ENCODE results near the gene PCDHGC4.

PCDHGC4 gene

DNA sequence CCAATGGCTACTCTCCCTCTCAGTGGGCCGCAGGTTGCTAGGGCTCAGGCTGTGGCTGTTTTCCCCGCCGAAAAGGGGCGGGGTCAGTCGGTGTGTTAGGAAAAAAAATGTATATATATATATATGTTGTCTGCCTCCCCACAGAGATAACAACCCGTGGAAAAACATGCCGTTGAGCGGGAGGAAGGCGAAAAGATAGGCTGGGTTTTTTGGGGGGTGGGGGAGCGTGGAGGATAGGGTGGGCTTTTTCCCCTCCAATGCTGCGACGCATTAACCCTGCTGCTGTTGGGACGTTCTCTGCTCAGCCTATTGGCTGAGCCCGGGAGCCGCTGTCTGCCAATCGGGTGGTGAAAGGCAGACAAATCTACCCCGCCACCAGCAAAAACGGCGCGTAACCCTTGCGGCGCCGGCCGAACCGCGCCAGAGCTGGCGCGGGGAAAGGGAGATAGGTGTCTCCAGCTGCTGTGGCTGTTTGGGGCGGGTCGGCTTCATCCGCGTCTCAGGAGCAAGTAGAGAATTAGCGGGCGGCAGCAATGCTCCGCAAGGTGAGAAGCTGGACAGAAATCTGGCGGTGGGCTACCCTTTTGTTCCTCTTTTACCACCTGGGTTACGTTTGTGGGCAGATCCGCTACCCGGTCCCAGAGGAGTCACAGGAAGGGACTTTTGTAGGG, at the start of gene PCDHGC4:
Gene PCDHGC4 (plus strand): TSS at position 390 of the 671 bp plus-strand sequence. CDS start 144 bp downstream, at position 534.
- no peak for DNase-seq (ENCODE audit: low read depth in 1 of 2, low spot score in 1 of 2)

DNA sequence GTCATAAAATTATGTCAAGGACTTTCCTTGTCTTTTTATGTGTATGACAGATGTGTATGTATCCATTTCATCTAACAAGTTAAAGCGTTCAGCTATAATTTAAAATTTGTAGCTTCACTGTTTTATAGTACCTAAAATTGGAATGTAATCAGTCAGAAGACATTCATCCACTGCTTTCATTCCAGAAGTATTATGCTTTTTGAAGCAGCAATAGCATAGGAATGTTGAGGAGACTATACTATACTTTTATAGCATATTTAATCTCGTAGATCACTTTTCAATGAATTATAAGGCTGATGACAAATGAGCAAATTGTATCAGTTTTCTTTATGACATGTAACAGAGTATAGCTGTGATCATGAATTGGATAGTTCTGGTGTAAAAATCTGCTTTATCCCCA, 47.6 kb upstream of the PCDHGC4 start:
- DNase-seq (ENCODE audit: low read depth in 1 of 2, low spot score in 1 of 2): no peak

DNA sequence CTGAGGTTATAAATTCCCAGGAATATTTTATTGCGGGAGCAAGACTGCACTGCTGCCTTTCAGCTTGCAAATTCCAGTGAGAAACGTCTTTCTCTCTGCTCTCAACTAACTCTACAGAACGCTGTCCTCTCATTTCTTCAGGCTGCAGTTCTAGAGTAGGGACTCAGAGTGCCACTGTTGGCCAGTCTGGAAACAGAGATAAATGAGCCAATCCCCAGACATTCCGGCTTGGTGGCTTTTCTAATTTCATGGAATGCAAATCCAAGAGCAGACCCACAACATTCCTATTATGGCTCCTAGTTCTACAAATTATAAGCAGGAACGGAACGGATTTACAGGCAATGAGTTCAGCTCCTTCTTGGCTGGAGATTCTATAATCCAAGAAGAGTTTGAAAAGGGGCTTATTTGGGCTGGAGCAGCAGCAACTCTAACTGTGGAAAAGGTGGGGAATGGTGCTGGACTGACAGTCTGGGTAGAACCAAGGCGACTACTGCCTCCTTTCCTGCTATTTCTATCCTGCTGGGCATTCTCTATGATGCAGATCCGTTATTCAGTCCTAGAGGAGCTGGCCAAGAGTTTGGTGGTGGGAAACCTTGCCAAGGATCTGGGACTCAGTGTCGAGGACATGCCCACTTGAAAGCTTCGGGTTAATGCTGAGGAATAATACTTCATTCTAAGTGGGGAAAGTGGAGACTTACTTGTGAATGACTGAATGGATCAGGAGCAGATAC, 45.3 kb upstream of the PCDHGC4 start:
- DNase-seq (ENCODE audit: low read depth in 1 of 2, low spot score in 1 of 2): no peak

DNA sequence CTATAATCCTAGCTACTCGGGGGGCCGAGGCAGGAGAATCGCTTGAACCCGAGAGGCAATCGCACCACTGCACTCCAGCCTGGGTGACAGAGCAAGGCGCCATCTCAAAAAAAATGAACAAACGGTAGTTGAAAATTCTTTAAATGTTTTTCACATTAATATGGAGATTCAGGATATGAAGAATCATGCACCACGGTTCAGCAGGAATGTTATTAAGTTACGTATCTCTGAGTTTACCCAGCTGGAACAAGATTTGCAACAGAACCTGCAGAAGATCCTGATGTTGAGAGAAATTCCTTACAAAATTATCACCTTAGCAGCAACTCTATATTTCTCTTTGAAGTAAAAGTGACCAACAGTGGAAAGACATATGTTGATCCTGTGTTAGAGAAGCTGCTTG, 44.5 kb upstream of the PCDHGC4 start:
- DNase-seq (ENCODE audit: low read depth in 1 of 2, low spot score in 1 of 2): no peak

DNA sequence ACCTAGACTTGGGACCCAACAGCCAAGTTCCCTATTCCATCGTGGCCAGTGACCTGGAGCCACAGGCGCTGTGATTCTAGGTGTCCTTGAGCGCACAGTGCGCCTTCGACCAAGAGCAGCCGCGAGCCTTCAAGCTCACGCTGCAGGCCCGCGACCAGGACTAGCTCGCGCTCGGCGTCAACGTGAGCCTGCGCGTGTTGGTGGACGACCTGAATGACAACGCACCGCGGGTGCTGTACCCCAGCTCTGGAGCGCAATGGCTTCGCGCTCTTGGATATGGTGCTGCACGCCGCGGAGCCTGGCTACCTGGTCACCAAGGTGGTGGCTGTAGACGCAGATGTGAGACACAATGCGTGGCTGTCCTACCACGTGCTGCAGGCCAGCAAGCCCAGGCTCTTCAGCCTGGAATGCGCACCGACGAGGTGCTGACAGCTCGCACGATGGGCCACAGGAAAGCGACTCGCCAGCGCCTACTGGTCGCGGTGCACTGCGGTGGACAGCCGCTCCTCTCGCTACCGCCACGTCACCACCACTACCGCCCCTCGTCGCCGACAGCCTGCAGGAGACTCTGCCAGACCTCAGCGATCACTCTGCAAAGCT, 43.2 kb upstream of the PCDHGC4 start:
- DNase-seq (ENCODE audit: low read depth in 1 of 2, low spot score in 1 of 2): no peak

DNA sequence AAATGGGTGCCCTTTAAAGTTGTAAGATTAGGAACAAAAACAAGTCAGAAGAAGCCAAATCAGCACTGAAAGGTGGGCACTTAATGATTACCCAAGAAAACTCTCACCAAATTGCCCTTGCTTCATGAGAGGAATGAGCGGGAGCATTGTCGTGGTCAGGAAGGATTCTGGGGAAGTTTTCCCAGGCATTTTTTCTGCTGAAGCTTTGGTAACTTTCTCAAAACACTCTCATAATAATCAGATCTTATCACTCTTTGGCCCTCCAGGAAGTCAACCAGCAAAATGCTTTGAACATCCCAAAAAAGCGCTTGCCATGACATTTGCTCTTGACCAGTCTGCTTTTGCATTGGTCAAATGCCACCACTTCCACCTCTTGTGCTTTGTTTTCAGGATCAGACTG, 19.5 kb upstream of the PCDHGC4 start:
- DNase-seq (ENCODE audit: low read depth in 1 of 2, low spot score in 1 of 2): no peak

DNA sequence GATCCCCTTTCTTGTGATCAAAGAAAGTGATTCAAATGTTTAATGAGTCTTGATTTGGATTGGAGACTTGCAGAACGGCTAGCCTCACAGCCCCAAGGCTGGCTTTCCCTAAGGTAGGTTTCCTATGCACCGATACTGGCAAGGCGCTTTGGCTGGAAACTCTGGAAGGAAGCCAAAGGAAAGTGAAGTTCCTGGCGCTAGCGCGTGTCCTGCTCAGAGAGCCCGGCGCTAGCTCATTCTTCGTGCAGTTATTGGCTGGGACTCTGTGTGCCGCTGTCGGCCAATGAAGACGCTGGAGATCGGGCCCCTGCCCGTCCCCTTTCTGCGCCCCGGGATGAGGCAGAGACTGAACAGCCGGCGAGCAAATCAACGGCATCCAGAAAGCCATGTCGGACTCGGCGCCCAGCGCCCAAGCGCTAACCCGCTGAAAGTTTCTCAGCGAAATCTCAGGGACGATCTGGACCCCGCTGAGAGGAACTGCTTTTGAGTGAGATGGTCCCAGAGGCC, 9.2 kb upstream of the PCDHGC4 start, which contains the start of gene PCDHGC3:
Gene PCDHGC3 (plus strand): TSS at position 342 of the 507 bp plus-strand sequence. CDS start 151 bp downstream, at position 493.
- peak in 1 of 2 donors; percentile 43 for DNase-seq (ENCODE audit: low read depth in 1 of 2, low spot score in 1 of 2)

DNA sequence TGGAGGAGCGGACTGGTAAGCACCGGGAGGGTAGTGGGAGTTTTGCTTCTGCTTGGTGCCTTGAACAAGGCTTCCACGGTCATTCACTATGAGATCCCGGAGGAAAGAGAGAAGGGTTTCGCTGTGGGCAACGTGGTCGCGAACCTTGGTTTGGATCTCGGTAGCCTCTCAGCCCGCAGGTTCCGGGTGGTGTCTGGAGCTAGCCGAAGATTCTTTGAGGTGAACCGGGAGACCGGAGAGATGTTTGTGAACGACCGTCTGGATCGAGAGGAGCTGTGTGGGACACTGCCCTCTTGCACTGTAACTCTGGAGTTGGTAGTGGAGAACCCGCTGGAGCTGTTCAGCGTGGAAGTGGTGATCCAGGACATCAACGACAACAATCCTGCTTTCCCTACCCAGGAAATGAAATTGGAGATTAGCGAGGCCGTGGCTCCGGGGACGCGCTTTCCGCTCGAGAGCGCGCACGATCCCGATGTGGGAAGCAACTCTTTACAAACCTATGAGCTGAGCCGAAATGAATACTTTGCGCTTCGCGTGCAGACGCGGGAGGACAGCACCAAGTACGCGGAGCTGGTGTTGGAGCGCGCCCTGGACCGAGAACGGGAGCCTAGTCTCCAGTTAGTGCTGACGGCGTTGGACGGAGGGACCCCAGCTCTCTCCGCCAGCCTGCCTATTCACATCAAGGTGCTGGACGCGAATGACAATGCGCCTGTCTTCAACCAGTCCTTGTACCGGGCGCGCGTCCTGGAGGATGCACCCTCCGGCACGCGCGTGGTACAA, 8.5 kb upstream of the PCDHGC4 start:
- no peak for DNase-seq (ENCODE audit: low read depth in 1 of 2, low spot score in 1 of 2)

DNA sequence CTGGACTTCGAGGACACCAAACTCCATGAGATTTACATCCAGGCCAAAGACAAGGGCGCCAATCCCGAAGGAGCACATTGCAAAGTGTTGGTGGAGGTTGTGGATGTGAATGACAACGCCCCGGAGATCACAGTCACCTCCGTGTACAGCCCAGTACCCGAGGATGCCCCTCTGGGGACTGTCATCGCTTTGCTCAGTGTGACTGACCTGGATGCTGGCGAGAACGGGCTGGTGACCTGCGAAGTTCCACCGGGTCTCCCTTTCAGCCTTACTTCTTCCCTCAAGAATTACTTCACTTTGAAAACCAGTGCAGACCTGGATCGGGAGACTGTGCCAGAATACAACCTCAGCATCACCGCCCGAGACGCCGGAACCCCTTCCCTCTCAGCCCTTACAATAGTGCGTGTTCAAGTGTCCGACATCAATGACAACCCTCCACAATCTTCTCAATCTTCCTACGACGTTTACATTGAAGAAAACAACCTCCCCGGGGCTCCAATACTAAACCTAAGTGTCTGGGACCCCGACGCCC, 7.7 kb upstream of the PCDHGC4 start:
- DNase-seq (ENCODE audit: low read depth in 1 of 2, low spot score in 1 of 2): no peak

DNA sequence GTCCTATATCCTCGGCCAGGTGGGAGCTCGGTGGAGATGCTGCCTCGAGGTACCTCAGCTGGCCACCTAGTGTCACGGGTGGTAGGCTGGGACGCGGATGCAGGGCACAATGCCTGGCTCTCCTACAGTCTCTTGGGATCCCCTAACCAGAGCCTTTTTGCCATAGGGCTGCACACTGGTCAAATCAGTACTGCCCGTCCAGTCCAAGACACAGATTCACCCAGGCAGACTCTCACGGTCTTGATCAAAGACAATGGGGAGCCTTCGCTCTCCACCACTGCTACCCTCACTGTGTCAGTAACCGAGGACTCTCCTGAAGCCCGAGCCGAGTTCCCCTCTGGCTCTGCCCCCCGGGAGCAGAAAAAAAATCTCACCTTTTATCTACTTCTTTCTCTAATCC, 7.0 kb upstream of the PCDHGC4 start:
- DNase-seq (ENCODE audit: low read depth in 1 of 2, low spot score in 1 of 2): no peak

DNA sequence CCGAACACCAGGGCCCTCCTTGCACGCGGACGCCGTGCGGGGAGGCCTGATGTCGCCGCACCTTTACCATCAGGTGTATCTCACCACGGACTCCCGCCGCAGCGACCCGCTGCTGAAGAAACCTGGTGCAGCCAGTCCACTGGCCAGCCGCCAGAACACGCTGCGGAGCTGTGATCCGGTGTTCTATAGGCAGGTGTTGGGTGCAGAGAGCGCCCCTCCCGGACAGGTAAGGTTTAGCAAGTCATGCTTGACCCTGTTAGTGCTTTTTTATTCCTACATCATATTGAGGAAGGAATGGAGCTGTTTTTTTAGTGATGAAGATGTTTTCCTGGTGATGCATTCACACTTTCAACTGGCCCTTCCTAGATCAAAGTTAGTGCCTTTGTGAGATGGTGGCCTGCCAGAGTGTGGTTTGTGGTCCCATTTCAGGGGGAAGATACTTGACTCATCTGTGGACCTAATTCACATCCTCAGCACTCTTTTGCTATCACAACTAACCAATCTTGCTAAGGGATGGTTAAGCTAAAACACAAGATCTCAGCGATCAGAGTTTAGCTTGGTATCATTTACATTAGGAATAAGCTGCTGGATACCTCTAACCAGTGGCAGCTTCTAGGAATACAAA, 6.4 kb upstream of the PCDHGC4 start:
- DNase-seq (ENCODE audit: low read depth in 1 of 2, low spot score in 1 of 2): no peak

DNA sequence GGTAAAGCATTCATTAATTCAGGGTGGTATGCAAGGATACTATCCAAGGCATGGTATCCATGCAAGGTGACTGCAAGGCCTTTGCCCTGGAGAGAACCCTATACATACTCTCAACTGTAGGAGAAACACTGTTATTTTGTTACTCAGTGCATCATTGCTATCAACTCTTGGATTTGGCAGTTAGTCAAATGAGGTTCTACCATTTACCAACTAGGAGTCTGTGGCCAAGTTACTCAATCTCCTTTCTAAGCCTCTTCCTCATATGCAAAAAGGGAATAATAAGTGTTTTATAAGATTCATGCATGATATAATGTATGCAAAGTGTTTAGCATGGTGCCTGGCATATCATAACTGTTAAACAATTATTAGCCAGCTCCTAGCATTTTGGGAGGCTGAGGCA, 5.1 kb upstream of the PCDHGC4 start:
- no peak for DNase-seq (ENCODE audit: low read depth in 1 of 2, low spot score in 1 of 2)

DNA sequence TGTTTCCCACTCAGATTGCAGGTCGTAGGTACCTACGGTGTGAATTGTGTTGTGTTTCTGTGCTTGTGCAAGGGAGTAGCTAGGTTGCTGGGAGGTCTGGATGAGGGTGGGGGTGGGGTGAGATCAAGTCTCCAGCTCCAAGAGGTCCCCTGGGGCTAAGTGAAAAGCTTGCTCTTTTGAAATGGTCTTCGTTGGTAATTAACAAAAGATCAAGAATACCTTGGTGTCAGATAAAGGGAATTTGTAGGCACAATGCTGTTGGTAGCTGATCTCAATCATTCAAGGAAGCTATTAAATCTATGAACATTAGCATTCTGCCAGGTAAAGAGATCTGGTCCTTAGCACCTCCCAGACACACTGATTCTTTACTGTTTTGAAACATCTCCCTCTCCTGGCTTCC, 928 bp upstream of the PCDHGC4 start:
- no peak for DNase-seq (ENCODE audit: low read depth in 1 of 2, low spot score in 1 of 2)

DNA sequence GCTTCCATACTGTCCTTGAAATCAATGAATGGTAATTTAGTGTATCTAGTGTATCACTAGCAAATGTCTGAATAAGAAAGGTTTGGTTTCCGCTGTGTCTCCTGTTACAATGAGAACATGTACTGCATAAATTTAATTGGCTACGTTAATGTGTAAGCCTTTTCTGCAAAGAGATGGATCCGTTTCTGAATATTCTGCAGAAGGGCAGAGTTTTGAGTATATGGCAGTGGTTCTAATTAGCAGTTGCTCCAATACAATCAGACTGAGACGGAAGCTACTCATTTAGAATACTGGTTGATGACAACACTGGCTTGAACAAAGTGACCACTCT, 555 bp upstream of the PCDHGC4 start:
- no peak for DNase-seq (ENCODE audit: low read depth in 1 of 2, low spot score in 1 of 2)

DNA sequence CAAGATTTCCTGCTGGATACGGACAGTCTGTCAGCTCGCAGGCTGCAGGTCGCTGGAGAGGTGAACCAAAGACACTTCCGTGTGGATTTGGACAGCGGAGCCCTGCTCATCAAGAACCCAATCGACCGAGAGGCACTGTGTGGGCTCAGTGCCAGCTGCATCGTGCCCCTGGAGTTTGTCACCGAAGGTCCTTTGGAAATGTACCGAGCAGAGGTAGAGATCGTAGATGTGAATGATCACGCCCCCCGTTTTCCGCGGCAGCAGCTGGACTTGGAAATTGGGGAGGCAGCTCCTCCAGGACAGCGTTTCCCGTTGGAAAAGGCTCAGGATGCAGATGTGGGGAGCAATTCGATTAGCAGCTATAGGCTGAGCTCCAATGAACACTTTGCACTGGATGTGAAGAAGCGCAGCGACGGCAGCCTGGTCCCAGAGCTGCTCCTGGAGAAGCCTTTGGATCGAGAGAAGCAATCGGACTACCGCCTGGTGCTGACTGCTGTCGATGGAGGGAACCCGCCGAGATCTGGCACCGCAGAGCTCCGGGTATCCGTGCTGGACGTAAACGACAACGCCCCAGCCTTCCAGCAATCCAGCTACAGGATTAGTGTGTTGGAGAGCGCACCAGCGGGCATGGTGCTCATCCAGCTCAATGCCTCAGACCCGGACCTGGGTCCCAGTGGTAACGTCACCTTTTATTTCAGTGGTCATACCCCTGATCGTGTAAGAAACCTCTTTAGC, 658 bp downstream of the PCDHGC4 start:
- no peak for DNase-seq (ENCODE audit: low read depth in 1 of 2, low spot score in 1 of 2)

DNA sequence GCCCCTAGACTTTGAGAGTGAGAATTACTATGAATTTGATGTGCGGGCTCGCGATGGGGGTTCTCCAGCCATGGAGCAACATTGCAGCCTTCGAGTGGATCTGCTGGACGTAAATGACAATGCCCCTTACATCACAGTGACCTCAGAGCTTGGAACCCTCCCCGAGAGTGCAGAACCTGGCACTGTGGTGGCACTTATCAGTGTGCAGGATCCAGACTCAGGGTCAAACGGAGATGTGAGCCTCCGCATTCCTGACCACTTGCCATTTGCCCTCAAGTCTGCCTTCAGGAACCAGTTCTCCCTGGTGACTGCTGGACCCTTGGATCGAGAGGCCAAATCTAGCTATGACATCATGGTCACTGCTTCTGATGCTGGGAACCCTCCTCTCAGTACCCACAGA, 1.3 kb downstream of the PCDHGC4 start:
- DNase-seq (ENCODE audit: low read depth in 1 of 2, low spot score in 1 of 2): no peak

DNA sequence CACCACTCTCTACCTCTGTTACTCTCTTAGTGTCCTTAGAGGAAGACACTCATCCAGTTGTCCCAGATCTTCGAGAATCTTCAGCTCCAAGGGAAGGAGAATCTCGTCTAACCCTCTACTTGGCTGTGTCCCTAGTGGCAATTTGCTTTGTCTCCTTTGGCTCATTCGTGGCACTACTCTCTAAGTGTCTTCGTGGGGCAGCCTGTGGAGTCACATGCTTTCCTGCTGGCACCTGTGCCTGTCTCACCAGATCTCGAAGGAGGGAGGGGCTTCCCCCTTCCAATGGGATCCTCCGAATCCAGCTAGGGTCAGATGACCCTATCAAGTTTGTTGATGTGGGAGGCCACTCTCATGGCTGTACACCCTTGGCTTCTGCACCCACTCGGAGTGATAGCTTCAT, 2.3 kb downstream of the PCDHGC4 start:
- no peak for DNase-seq (ENCODE audit: low read depth in 1 of 2, low spot score in 1 of 2)

DNA sequence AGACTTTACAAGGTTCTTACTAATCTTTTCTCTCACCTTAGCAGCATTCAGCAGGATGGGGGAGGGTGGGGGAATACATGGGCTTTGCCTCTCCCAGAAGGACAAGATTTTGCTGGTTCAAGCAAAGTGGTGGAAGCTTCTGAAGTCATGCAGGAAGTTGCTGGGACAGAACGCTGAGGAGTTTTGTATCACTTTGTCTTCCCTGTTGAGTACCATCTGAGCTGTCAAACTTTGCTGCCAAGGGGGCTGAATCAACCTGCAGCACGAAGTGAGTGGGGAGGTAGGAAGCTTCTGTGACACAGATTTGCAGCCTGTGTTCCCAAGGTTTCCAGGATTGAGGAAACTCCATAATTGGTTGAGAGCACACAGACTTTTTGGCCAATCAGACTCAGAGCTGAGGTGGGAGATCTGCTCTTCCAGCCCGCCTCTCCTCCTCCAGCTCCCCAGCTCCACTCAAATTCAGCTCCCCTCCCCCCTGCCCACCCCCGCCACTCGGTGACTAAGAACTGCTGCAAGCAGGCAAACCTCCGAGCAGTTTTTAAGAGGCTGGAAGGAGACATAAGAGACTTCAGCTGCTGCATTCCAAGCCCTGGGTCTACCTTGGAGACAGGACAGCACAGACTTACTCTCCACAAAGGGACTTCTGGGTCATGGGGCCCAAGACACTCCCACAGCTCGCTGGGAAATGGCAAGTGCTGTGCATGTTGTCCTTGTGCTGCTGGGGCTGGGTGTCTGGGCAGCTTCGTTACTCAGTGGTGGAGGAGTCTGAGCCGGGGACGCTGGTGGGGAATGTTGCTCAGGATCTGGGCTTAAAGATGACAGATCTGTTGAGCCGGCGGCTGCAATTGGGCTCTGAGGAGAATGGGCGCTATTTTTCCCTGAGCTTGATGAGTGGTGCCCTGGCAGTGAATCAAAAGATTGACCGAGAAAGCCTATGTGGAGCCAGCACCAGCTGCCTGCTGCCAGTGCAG, 4.0 kb downstream of the PCDHGC4 start, which contains the start of gene PCDHGC5:
Gene PCDHGC5 (plus strand): TSS at position 491 of the 971 bp plus-strand sequence. CDS start 160 bp downstream, at position 651.
- no peak for DNase-seq (ENCODE audit: low read depth in 1 of 2, low spot score in 1 of 2)

DNA sequence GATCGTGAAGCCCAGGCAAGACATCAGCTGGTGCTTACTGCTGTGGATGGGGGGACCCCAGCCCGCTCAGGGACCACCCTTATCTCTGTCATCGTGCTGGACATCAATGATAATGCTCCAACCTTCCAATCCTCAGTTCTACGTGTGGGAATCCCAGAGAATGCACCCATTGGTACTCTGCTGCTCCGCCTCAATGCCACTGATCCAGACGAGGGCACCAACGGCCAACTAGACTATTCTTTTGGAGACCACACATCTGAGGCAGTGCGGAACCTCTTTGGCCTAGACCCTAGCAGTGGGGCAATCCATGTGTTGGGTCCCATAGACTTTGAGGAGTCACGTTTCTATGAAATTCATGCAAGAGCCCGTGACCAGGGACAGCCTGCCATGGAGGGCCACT, 5.0 kb downstream of the PCDHGC4 start:
- no peak for DNase-seq (ENCODE audit: low read depth in 1 of 2, low spot score in 1 of 2)
